ENCODE data around the gene ZNF335. TPM values are rescaled to one million over a fixed set of nuclear protein-coding genes. Genes with fewer than 3 reads are reported as not detected.

ZNF335 gene
- total and polyA plus RNA-seq, 7 experiments from 2014 or later = 7.1 to 95.2 (median 49.7) TPM

DNA sequence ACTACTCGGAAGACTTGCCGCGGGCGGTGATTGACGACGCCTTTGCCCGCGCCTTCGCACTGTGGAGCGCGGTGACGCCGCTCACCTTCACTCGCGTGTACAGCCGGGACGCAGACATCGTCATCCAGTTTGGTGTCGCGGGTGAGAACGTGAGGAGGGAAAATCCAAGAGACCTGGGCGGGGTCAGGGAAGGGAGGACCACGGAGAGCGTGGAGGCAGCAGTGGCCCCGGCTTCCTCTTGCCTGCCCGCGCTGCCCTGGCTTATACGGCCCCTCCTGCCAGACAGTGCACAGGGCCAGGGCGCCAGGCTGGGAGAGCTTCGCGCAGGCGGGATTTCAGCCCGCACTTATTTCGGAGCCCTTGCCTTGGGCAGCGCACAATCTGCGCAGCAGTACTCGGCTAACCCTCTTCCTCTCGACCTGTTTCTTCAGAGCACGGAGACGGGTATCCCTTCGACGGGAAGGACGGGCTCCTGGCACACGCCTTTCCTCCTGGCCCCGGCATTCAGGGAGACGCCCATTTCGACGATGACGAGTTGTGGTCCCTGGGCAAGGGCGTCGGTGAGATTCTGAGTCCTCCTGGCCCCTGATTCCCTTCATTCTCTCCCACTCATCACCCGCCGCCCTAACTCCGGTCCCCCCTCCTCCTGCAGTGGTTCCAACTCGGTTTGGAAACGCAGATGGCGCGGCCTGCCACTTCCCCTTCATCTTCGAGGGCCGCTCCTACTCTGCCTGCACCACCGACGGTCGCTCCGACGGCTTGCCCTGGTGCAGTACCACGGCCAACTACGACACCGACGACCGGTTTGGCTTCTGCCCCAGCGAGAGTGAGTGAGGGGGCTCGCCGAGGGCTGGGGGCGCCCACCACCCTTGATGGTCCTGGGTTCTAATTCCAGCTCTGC is 38.7 kb upstream of the ZNF335 start:
- intact Hi-C loops (cut with micrococcal nuclease) = loop anchor here in 1 of 2 donors (5.0 to 10.0 kb wide), 2 partner anchors 352 to 674 kb away; partner anchors contain the start of gene TP53RK
- ATAC-seq (peak; percentile 72), DNase-seq (peak in 7 of 9 donors; percentile 43 to 75 (median 55))
- Histone ChIP-seq H3K4me3 (ENCODE audit: low read length) (peak overlapping the region; percentile 29), H3K27ac (ENCODE audit: low read depth, low read length) (no peak overlapping the region), H3K36me3 (ENCODE audit: control insufficient read depth in 2 of 3, insufficient read depth in 3 of 3, low read length in 3 of 3) (no peaks in the 10 kb centered on the region), H3K27me3 (ENCODE audit: control insufficient read depth in 2 of 2, insufficient read depth in 2 of 2, low read length in 2 of 2) (peaks cover 15 to 16% of the 10 kb centered on the region in 2 donors), H3K9me3 (ENCODE audit: control insufficient read depth in 2 of 3, low read length in 3 of 3) (no peaks in the 10 kb centered on the region), H3K4me1 (ENCODE audit: control insufficient read depth in 2 of 2, insufficient read depth in 2 of 2, low read length in 2 of 2) (peaks cover 43 to 45% of the 10 kb centered on the region in 2 donors)
- Mint-ChIP-seq H3K9me3 (peaks cover 0 to 6% (median 0%) of the 10 kb centered on the region in 11 donors), H3K27me3 (peaks cover 45 to 73% (median 63%) of the 10 kb centered on the region in 5 donors), H3K27ac (peak overlapping the region; percentile 15 to 94 (median 66)), H3K4me1 (peaks cover 57 to 92% (median 74%) of the 10 kb centered on the region in 7 donors), H3K4me3 (peak overlapping the region; percentile 58 to 88 (median 78)), H3K36me3 (peaks cover 0 to 11% (median 0%) of the 10 kb centered on the region in 5 donors)
- ChIA-PET CTCF (interaction anchor here (0.9 to 2.6 kb wide), 3 partner anchors 12 to 41 kb away, joined by 3 to 9 read pairs (median 3); no protein-coding TSS in a partner anchor), POLR2A (no interaction called here)

DNA sequence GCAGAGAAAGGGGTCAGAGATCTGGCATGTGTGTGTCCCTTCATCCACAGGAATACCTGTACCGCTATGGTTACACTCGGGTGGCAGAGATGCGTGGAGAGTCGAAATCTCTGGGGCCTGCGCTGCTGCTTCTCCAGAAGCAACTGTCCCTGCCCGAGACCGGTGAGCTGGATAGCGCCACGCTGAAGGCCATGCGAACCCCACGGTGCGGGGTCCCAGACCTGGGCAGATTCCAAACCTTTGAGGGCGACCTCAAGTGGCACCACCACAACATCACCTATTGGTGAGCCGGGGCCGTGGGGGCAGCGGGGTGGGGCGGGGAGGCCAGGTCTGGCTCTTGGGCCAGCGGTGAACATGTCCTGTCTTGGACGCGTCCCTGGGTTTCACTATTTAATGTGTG is 37.8 kb upstream of the ZNF335 start:
- H3K4me1 ChIP-seq (ENCODE audit: control insufficient read depth in 2 of 2, insufficient read depth in 2 of 2, low read length in 2 of 2) = peaks cover 53 to 54% of the 10 kb centered on the region in 2 donors
- H3K36me3 Mint-ChIP-seq = peaks cover 0 to 11% (median 0%) of the 10 kb centered on the region in 5 donors
- intact Hi-C loops (cut with micrococcal nuclease) = loop anchor here (5.0 to 10.0 kb wide), 3 partner anchors 38 to 675 kb away; partner anchors contain the start of genes TP53RK (in 1 of the 2) and ZNF335 (in 1 of the 2)
- peak overlapping the region; percentile 10 to 86 (median 49) for H3K4me3 Mint-ChIP-seq
- peaks cover 66 to 96% (median 80%) of the 10 kb centered on the region in 7 donors for H3K4me1 Mint-ChIP-seq
- POLR2A ChIA-PET = interaction anchor here (1.3 kb wide), 1 partner anchor 39 kb away, joined by 5 read pairs; no protein-coding TSS in a partner anchor
- peak overlapping the region in 2 of 9 donors; percentile 43 to 68 for H3K27ac Mint-ChIP-seq
- peaks cover 15 to 16% of the 10 kb centered on the region in 2 donors for H3K27me3 ChIP-seq (ENCODE audit: control insufficient read depth in 2 of 2, insufficient read depth in 2 of 2, low read length in 2 of 2)
- ATAC-seq (no peak), DNase-seq (no peak)
- H3K4me3 ChIP-seq (ENCODE audit: low read length) = no peak overlapping the region
- H3K9me3 Mint-ChIP-seq = peaks cover 0 to 6% (median 0%) of the 10 kb centered on the region in 11 donors
- no peaks in the 10 kb centered on the region for H3K36me3 ChIP-seq (ENCODE audit: control insufficient read depth in 2 of 3, insufficient read depth in 3 of 3, low read length in 3 of 3)
- no peaks in the 10 kb centered on the region for H3K9me3 ChIP-seq (ENCODE audit: control insufficient read depth in 2 of 3, low read length in 3 of 3)
- H3K27me3 Mint-ChIP-seq = peaks cover 43 to 71% (median 58%) of the 10 kb centered on the region in 5 donors
- H3K27ac ChIP-seq (ENCODE audit: low read depth, low read length) = no peak overlapping the region
- CTCF ChIA-PET = interaction anchor here (1.8 kb wide), 1 partner anchor 23 kb away, joined by 8 read pairs; no protein-coding TSS in a partner anchor

DNA sequence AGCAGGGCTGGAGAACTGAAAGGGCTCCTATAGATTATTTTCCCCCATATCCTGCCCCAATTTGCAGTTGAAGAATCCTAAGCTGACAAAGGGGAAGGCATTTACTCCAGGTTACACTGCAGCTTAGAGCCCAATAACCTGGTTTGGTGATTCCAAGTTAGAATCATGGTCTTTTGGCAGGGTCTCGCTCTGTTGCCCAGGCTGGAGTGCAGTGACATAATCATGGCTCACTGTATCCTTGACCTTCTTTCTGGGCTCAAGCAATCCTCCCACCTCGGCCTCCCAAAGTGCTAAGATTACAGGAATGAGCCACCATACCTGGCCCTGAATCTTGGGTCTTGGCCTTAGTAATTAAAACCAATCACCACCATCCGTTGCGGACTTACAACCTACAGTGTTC is 35.7 kb upstream of the ZNF335 start:
- no peaks in the 10 kb centered on the region for H3K9me3 ChIP-seq (ENCODE audit: control insufficient read depth in 2 of 3, low read length in 3 of 3)
- POLR2A ChIA-PET = no interaction called here
- peaks cover 71 to 96% (median 84%) of the 10 kb centered on the region in 7 donors for H3K4me1 Mint-ChIP-seq
- peaks cover 48 to 55% of the 10 kb centered on the region in 2 donors for H3K4me1 ChIP-seq (ENCODE audit: control insufficient read depth in 2 of 2, insufficient read depth in 2 of 2, low read length in 2 of 2)
- H3K27me3 ChIP-seq (ENCODE audit: control insufficient read depth in 2 of 2, insufficient read depth in 2 of 2, low read length in 2 of 2) = peaks cover 11 to 15% of the 10 kb centered on the region in 2 donors
- H3K27ac Mint-ChIP-seq = peak overlapping the region in 2 of 9 donors; percentile 30 to 72
- peaks cover 0 to 6% (median 0%) of the 10 kb centered on the region in 11 donors for H3K9me3 Mint-ChIP-seq
- H3K4me3 Mint-ChIP-seq = peak overlapping the region in 2 of 10 donors; percentile 2 to 43
- CTCF ChIA-PET = no interaction called here
- no peak overlapping the region for H3K4me3 ChIP-seq (ENCODE audit: low read length)
- no peak overlapping the region for H3K27ac ChIP-seq (ENCODE audit: low read depth, low read length)
- peaks cover 36 to 57% (median 45%) of the 10 kb centered on the region in 5 donors for H3K27me3 Mint-ChIP-seq
- DNase-seq (no peak), ATAC-seq (no peak)
- no peaks in the 10 kb centered on the region for H3K36me3 ChIP-seq (ENCODE audit: control insufficient read depth in 2 of 3, insufficient read depth in 3 of 3, low read length in 3 of 3)
- intact Hi-C loops (cut with micrococcal nuclease) = loop anchor here in 1 of 2 donors (1.0 to 5.0 kb wide), 2 partner anchors 20 to 35 kb away; partner anchors contain the start of gene ZNF335
- peaks cover 0 to 11% (median 0%) of the 10 kb centered on the region in 5 donors for H3K36me3 Mint-ChIP-seq

DNA sequence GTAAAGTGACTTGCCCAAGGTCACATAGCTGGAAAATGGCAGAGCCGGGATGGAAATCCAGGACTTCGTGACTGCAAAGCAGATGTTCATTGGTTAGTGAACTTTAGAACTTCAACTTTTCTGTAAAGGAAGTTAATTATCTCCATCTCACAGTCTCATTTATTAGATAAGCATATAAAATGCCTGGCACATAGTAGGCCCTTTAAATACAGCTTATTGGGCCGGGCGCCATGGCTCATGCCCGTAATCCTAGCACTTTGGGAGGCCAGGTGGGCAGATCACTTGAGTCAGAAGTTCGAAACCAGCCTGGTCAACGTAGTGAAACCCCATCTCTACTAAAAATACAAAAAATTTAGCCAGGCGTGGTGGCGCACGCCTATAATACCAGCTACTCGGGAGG is 35.0 kb upstream of the ZNF335 start:
- ChIA-PET CTCF (interaction anchor here (0.7 kb wide), 1 partner anchor 9 kb away, joined by 3 read pairs; no protein-coding TSS in a partner anchor), POLR2A (no interaction called here)
- peaks cover 10 to 11% of the 10 kb centered on the region in 2 donors for H3K27me3 ChIP-seq (ENCODE audit: control insufficient read depth in 2 of 2, insufficient read depth in 2 of 2, low read length in 2 of 2)
- Mint-ChIP-seq H3K27ac (no peak overlapping the region), H3K27me3 (peaks cover 30 to 50% (median 38%) of the 10 kb centered on the region in 5 donors), H3K9me3 (peaks cover 0 to 6% (median 0%) of the 10 kb centered on the region in 11 donors), H3K36me3 (peaks cover 0 to 11% (median 0%) of the 10 kb centered on the region in 5 donors), H3K4me1 (peaks cover 66 to 91% (median 81%) of the 10 kb centered on the region in 7 donors), H3K4me3 (peak overlapping the region in 1 of 10 donors; percentile 53)
- DNase-seq (no peak), ATAC-seq (no peak)
- intact Hi-C loops (cut with micrococcal nuclease) = loop anchor here in 1 of 2 donors (5.0 kb wide), 1 partner anchor 35 kb away; the partner anchor contains the start of gene ZNF335
- peaks cover 43 to 55% of the 10 kb centered on the region in 2 donors for H3K4me1 ChIP-seq (ENCODE audit: control insufficient read depth in 2 of 2, insufficient read depth in 2 of 2, low read length in 2 of 2)
- no peak overlapping the region for H3K27ac ChIP-seq (ENCODE audit: low read depth, low read length)
- H3K9me3 ChIP-seq (ENCODE audit: control insufficient read depth in 2 of 3, low read length in 3 of 3) = no peaks in the 10 kb centered on the region
- no peaks in the 10 kb centered on the region for H3K36me3 ChIP-seq (ENCODE audit: control insufficient read depth in 2 of 3, insufficient read depth in 3 of 3, low read length in 3 of 3)
- no peak overlapping the region for H3K4me3 ChIP-seq (ENCODE audit: low read length)

DNA sequence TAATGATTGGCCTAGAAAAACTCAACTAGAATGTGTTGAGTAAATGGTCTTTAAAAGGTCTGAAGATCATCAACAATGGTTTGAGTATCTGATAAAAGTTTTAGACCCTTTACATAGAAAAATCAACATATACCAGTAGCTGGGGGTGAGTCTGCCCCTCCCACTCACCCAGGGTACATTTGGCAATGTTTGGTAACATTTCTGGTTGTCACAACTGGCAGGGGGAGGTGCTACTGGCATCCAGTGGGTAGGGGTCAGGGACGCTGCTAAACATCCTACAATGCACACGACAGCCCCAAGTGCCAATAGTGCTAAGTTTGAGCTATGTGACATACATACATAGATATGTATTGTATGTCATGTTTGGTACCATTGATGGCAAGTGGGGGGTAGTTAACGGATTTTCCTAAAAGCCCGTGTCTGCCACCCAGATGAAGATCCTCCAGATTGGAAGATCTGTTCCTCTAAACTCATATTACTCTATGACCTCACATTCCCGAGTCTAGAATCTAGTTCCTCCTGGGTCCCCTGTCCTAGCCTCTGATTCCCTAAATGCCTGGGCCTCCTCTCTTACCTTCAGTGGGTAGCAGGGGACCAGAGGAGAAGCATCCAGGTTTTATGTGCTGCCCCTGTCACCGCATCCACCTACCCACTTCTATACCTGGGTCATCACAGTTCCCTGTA is 34.2 kb upstream of the ZNF335 start:
- Mint-ChIP-seq H3K4me1 (peaks cover 62 to 91% (median 82%) of the 10 kb centered on the region in 7 donors), H3K27ac (peak overlapping the region in 3 of 9 donors; percentile 30 to 95 (median 33)), H3K9me3 (peaks cover 0 to 5% (median 0%) of the 10 kb centered on the region in 11 donors), H3K27me3 (peaks cover 22 to 42% (median 30%) of the 10 kb centered on the region in 5 donors), H3K36me3 (peaks cover 0 to 6% (median 0%) of the 10 kb centered on the region in 5 donors), H3K4me3 (peak overlapping the region in 9 of 10 donors; percentile 51 to 85 (median 76))
- DNase-seq (no peak), ATAC-seq (no peak)
- Histone ChIP-seq H3K36me3 (ENCODE audit: control insufficient read depth in 2 of 3, insufficient read depth in 3 of 3, low read length in 3 of 3) (no peaks in the 10 kb centered on the region), H3K4me1 (ENCODE audit: control insufficient read depth in 2 of 2, insufficient read depth in 2 of 2, low read length in 2 of 2) (peaks cover 48% of the 10 kb centered on the region in 2 donors), H3K9me3 (ENCODE audit: control insufficient read depth in 2 of 3, low read length in 3 of 3) (no peaks in the 10 kb centered on the region), H3K27me3 (ENCODE audit: control insufficient read depth in 2 of 2, insufficient read depth in 2 of 2, low read length in 2 of 2) (peaks cover 2 to 4% of the 10 kb centered on the region in 2 donors), H3K27ac (ENCODE audit: low read depth, low read length) (no peak overlapping the region), H3K4me3 (ENCODE audit: low read length) (no peak overlapping the region)
- intact Hi-C loops (cut with micrococcal nuclease) = loop anchor here in 1 of 2 donors (5.0 kb wide), 1 partner anchor 34 kb away; the partner anchor contains the start of gene ZNF335
- POLR2A ChIA-PET = no interaction called here
- CTCF ChIA-PET = interaction anchor here (0.7 to 3.1 kb wide), 5 partner anchors 7 to 127 kb away, joined by 3 to 10 read pairs (median 5); no protein-coding TSS in a partner anchor
